ENCODE results near the gene MYH11. TPM values are rescaled to one million over a fixed set of nuclear protein-coding genes. Genes with fewer than 3 reads are reported as not detected.

The MYH11 gene
- polyA plus RNA-seq, 1 donor (not counting 4 experiments of a cell fraction or from before 2014, with no cell fraction given) = not detected

GRCh38 chr16:15782573-15783365 lies 74.1 kb downstream of the MYH11 start:
- Histone ChIP-seq H3K4me2 (ENCODE audit: control insufficient read depth, extremely low read depth, insufficient read depth, low read depth, low read length) (no peak overlapping the region), H3K9me1 (ENCODE audit: control insufficient read depth, extremely low read depth, insufficient read depth, low read length) (peaks cover 3% of the 10 kb centered on the region), H4K20me1 (ENCODE audit: control insufficient read depth, extremely low read depth, insufficient read depth, low read length) (no peaks in the 10 kb centered on the region), H3K9me3 (ENCODE audit: control insufficient read depth, low read depth, low read length) (no peaks in the 10 kb centered on the region), H3K4me3 (ENCODE audit: control insufficient read depth in 2 of 3, extremely low read depth in 1 of 3, insufficient read depth in 2 of 3, low read depth in 1 of 3, low read length in 3 of 3) (no peak overlapping the region), H3K36me3 (ENCODE audit: control insufficient read depth in 2 of 2, extremely low read depth in 1 of 2, insufficient read depth in 2 of 2, low read length in 2 of 2) (no peaks in the 10 kb centered on the region), H3K27me3 (ENCODE audit: control insufficient read depth, extremely low read depth, insufficient read depth, low read length) (no peaks in the 10 kb centered on the region), H3K9ac (ENCODE audit: control insufficient read depth, extremely low read depth, insufficient read depth, low read length) (no peak overlapping the region), H3K27ac (ENCODE audit: control insufficient read depth, insufficient read depth, low read length) (no peak overlapping the region), H2AFZ (ENCODE audit: control insufficient read depth, low read length) (no peak overlapping the region), H3K79me2 (ENCODE audit: control insufficient read depth, insufficient read depth, low read length) (no peaks in the 10 kb centered on the region), H3K4me1 (ENCODE audit: control insufficient read depth, extremely low read depth, insufficient read depth, low read length) (no peaks in the 10 kb centered on the region)
- DNase-seq (ENCODE audit: low read depth, low spot score) = no peak
- dilution Hi-C loops (cut with MboI; ENCODE audit: extremely low pct_ligation_motif_present, low sequenced_read_pairs) = loop anchor here (5.0 kb wide), 1 partner anchor 65 kb away; no protein-coding TSS in a partner anchor
- no peak for FAIRE-seq
- TF ChIP-seq EZH2 (IDR thresholded peaks at IDR 0.05; ENCODE audit: low read length) = no peak
- TF ChIP-seq CTCF (optimal IDR thresholded peaks at IDR 0.05 in 1 of 3, IDR thresholded peaks at IDR 0.05 in 1 of 3, conservative IDR thresholded peaks at IDR 0.05 in 1 of 3; ENCODE audit: extremely low read depth in 1 of 3, insufficient read depth in 2 of 3, low read length in 3 of 3) = peak in 1 of 3 experiments; percentile 1

- Histone ChIP-seq H3K9me1 (ENCODE audit: control insufficient read depth, extremely low read depth, insufficient read depth, low read length) (peaks cover 1% of the 10 kb centered on the region), H3K4me1 (ENCODE audit: control insufficient read depth, extremely low read depth, insufficient read depth, low read length) (no peaks in the 10 kb centered on the region), H3K27me3 (ENCODE audit: control insufficient read depth, extremely low read depth, insufficient read depth, low read length) (peaks cover 3% of the 10 kb centered on the region), H3K4me2 (ENCODE audit: control insufficient read depth, extremely low read depth, insufficient read depth, low read depth, low read length) (no peak overlapping the region), H3K9ac (ENCODE audit: control insufficient read depth, extremely low read depth, insufficient read depth, low read length) (no peak overlapping the region), H2AFZ (ENCODE audit: control insufficient read depth, low read length) (no peak overlapping the region), H3K4me3 (ENCODE audit: control insufficient read depth in 2 of 3, extremely low read depth in 1 of 3, insufficient read depth in 2 of 3, low read depth in 1 of 3, low read length in 3 of 3) (no peak overlapping the region), H3K9me3 (ENCODE audit: control insufficient read depth, low read depth, low read length) (no peaks in the 10 kb centered on the region), H3K36me3 (ENCODE audit: control insufficient read depth in 2 of 2, extremely low read depth in 1 of 2, insufficient read depth in 2 of 2, low read length in 2 of 2) (no peaks in the 10 kb centered on the region), H3K27ac (ENCODE audit: control insufficient read depth, insufficient read depth, low read length) (no peak overlapping the region), H3K79me2 (ENCODE audit: control insufficient read depth, insufficient read depth, low read length) (no peaks in the 10 kb centered on the region), H4K20me1 (ENCODE audit: control insufficient read depth, extremely low read depth, insufficient read depth, low read length) (no peaks in the 10 kb centered on the region)
- TF ChIP-seq CTCF (optimal IDR thresholded peaks at IDR 0.05 in 1 of 3, IDR thresholded peaks at IDR 0.05 in 1 of 3, conservative IDR thresholded peaks at IDR 0.05 in 1 of 3; ENCODE audit: extremely low read depth in 1 of 3, insufficient read depth in 2 of 3, low read length in 3 of 3) = no peak
- TF ChIP-seq EZH2 (IDR thresholded peaks at IDR 0.05; ENCODE audit: low read length) = no peak
- DNase-seq (ENCODE audit: low read depth, low spot score) = no peak
- dilution Hi-C loops (cut with MboI; ENCODE audit: extremely low pct_ligation_motif_present, low sequenced_read_pairs) = loop anchor here (5.0 kb wide), 1 partner anchor 66 kb away; no protein-coding TSS in a partner anchor
- FAIRE-seq = no peak
Measured at GRCh38 chr16:15781650-15782049, 75.2 kb downstream of the MYH11 start.
